ENCODE data around the gene FOXI1.

DNA sequence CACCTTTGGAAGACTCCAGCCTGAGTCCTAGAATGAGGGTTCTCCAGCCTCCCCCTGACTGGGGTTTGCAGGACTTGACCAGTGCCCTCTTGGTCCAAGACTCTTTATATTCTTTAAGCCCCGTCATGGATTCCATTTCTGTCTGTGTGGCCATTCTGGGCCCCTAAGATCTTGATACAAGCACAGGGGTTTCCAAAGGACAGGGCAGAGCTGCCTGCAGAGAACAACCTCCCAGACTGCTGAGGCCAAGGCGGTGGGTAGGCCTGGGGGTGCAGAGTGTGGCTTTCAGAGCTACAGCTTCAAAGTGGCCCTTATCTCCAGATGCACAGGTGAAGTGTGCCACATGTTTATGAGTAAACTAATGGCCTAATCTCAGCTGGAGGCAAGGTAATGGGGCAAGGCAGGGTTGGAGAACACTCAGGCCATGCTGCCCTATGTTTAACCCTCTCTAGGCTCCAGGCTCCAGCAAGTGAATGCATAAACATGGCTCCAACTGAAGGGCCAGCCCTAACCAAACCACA is 32.1 kb downstream of the FOXI1 start:
- TF ChIP-seq, protein P1, sequence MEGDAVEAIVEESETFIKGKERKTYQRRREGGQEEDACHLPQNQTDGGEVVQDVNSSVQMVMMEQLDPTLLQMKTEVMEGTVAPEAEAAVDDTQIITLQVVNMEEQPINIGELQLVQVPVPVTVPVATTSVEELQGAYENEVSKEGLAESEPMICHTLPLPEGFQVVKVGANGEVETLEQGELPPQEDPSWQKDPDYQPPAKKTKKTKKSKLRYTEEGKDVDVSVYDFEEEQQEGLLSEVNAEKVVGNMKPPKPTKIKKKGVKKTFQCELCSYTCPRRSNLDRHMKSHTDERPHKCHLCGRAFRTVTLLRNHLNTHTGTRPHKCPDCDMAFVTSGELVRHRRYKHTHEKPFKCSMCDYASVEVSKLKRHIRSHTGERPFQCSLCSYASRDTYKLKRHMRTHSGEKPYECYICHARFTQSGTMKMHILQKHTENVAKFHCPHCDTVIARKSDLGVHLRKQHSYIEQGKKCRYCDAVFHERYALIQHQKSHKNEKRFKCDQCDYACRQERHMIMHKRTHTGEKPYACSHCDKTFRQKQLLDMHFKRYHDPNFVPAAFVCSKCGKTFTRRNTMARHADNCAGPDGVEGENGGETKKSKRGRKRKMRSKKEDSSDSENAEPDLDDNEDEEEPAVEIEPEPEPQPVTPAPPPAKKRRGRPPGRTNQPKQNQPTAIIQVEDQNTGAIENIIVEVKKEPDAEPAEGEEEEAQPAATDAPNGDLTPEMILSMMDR (IDR thresholded peaks at IDR 0.05): no peak
- TF ChIP-seq POLR2AphosphoS5 (IDR thresholded peaks at IDR 0.05) (no peak), POLR2A (IDR thresholded peaks at IDR 0.05) (no peak)

Data from gastroesophageal sphincter (tissue), 3 donors.